Measurements from ENCODE around the gene ARMC2.

DNA sequence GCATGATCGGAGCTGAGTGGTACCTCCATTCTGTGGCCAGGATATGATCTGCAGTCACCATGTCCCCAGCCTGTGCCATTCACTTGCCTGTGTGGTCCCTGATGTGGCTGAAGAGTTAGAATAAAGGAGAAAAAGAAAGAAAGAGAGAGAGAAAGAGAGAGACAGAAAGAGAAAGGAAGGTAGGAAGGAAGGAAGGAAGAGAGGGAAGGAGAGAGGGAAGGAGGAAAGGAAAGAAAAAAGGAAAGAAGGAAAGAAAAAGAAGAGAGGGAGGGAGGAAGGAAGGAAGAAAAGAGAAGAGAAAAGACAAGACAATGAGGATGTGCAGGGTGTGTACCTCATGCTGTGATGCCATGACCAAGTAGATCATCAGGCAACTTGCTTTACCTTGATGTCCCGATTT lies 22.1 kb downstream of the ARMC2 start:
- TF ChIP-seq POLR2AphosphoS5 (IDR thresholded peaks at IDR 0.05; ENCODE audit: borderline replicate concordance, low read depth, low read length) (no peak), EZH2 (IDR thresholded peaks at IDR 0.05) (no peak)
